SU-DHL-6 (cell line): Measurements from ENCODE around the gene APH1B.

Experiments
- EZH2phosphoT487 ChIP-seq: fragments of 200-600 bp; sonication (generic), shearing (Covaris generic); conservative IDR thresholded peaks from 2 replicates; pipeline ENCODE4 v1.6.1; 2018; ENCODE audit warnings: mild to moderate bottlenecking, antibody characterized with exemption, low read length, moderate library complexity, mixed read lengths
- TF ChIP-seq, protein P1 (sequence below): fragments of 200-600 bp; sonication (generic); IDR thresholded peaks from one replicate; pipeline ENCODE4 v1.5.1; 2017; ENCODE audit warnings: antibody characterized with exemption, mild to moderate bottlenecking, low read length, moderate library complexity; ENCODE audit not compliant: insufficient read depth, poor library complexity, severe bottlenecking

DNA sequence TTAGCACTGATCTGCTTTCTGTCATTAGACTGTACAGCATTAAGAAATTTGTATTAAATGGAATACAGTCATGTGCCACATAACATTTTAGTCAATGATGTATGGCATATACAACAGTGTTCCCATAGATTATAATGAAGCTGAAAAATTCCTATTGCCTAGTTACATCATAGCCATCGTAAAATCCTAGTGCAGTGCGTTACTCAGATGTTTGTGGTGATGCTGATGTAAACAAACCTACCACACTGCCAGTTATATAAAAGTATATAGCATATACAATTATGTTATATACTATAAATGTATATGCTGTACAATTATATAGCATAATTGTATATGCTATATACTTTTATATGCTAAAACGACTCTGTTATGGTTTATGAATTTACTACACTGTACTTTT lies 41.7 kb downstream of the APH1B start:
- TF ChIP-seq, protein P1, sequence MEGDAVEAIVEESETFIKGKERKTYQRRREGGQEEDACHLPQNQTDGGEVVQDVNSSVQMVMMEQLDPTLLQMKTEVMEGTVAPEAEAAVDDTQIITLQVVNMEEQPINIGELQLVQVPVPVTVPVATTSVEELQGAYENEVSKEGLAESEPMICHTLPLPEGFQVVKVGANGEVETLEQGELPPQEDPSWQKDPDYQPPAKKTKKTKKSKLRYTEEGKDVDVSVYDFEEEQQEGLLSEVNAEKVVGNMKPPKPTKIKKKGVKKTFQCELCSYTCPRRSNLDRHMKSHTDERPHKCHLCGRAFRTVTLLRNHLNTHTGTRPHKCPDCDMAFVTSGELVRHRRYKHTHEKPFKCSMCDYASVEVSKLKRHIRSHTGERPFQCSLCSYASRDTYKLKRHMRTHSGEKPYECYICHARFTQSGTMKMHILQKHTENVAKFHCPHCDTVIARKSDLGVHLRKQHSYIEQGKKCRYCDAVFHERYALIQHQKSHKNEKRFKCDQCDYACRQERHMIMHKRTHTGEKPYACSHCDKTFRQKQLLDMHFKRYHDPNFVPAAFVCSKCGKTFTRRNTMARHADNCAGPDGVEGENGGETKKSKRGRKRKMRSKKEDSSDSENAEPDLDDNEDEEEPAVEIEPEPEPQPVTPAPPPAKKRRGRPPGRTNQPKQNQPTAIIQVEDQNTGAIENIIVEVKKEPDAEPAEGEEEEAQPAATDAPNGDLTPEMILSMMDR = no peak
- no peak for TF ChIP-seq EZH2phosphoT487
